ENCODE results near the gene MGAT3.

MGAT3 gene

DNA sequence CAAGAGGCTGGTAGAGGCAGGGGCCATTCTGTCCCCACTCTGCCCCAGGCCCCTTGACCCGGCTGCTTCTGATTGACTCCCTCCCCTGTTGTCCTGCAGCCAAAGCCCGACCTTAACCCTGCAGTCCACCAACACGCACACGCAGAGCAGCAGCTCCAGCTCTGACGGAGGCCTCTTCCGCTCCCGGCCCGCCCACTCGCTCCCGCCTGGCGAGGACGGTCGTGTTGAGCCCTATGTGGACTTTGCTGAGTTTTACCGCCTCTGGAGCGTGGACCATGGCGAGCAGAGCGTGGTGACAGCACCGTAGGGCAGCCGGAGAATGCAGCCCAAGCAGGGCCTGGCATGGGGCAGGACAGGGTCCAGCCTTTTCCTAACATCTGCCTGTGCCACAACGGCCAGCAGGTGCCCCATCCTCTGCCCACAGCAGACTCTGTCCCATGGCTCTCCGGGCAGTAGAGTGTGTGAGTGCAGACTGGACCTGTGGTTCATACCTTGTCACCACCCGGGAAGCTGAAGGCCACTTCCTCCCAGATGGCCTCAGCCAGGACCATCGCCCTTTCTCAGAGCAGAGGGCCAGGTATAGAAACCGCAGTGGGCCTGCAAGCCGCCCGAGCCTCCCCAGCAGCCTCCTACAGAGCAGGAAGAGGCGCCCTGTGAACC is 26.8 kb upstream of the MGAT3 start:
- DNase-seq: no peak

- no peak for DNase-seq
These were observed 26.1 kb upstream of the MGAT3 start for GRCh38 chr22:39430576-39431150.

DNA sequence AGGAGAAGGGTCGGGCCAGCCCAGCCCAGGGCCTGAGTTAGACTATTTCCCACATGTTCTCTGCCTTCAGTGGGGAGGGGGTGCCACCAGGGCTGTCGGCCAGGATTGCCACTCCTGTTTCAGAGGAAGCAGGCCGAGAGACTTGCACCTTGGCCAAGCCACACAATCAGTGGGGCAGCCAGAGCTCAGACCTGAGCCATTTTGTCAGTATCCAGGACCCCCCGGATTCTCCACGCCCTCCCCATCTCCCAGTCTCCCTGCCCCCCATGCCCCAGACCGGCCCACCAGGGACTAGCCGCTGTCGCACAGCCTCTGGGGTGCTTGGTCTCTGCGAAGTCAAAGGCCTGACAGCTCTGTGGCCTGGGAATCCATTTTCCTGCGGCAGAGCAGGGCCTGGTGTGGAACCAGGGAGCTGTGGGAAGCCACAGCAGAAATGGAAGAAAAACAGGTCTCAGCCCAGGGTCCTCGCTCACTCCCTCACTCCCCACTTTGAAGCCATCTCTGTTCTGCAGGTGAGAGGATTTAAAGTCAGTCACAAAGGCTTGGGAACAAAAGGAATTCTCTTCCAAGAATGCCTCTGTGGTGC is 25.5 kb upstream of the MGAT3 start:
- DNase-seq: no peak

GRCh38 chr22:39431821-39432251 is 25.0 kb upstream of the MGAT3 start:
- DNase-seq: no peak

- no peak for DNase-seq
These were observed 24.4 kb upstream of the MGAT3 start for GRCh38 chr22:39432361-39432811.

DNA sequence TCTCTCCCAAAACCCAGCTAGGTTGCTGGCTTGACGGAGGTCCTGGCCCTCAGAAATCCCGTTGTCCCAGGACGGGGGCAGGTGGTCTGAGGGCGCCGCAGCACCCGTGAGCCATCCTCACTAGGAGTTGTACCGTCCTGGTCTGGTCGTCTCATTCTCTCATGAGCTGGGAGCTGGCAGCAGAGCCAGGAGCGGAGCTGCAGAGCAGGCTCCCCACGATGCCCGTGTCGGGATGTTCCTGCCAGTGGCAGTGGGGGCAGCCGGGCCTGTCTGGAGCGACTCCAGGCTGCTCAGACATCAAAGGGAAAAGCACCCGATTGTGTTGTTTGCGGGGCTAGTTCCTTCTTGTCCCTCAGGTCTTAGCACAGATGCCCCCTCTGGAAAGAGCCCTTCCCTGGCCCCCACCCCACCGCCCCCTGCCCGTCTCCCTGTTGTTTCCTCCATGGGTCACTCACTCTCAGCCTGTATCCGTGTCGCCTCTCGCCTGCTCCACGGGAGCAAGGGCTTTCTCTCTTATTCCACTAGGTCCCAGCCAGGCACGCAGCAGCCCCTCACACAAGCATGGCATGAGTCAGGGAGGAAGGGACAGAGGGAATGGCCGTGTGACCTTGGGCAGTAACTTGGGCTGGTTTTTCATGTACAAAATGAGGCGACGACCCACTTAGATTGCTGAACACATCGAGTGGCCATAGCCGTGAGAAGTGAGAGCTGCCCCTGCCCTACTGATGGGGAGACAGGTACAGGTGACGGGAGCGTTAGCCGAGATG is 23.2 kb upstream of the MGAT3 start:
- DNase-seq: no peak

- no peak for DNase-seq
These were observed 22.6 kb upstream of the MGAT3 start for GRCh38 chr22:39434243-39434653.

DNA sequence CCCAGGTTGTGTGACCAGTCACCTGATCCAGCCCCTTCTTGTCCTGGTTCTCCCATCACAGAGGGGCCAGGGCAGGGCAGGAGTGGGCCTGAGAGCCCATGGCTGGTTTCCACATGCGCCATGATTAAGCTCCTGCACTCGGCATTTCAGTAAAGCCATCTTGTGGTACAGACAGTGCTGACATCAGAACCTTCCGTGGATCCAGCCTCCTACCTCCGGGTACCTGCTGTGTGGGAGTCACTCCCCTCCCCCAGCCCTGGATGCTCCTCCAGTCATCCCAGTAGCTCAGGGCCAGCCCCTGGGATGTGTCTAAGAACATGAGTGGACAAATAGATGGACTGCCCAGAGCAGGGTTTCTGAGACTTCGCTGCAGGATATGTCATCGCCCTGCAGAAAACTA is 22.1 kb upstream of the MGAT3 start:
- DNase-seq: no peak

GRCh38 chr22:39435616-39436015 is 21.2 kb upstream of the MGAT3 start:
- no peak for DNase-seq

DNA sequence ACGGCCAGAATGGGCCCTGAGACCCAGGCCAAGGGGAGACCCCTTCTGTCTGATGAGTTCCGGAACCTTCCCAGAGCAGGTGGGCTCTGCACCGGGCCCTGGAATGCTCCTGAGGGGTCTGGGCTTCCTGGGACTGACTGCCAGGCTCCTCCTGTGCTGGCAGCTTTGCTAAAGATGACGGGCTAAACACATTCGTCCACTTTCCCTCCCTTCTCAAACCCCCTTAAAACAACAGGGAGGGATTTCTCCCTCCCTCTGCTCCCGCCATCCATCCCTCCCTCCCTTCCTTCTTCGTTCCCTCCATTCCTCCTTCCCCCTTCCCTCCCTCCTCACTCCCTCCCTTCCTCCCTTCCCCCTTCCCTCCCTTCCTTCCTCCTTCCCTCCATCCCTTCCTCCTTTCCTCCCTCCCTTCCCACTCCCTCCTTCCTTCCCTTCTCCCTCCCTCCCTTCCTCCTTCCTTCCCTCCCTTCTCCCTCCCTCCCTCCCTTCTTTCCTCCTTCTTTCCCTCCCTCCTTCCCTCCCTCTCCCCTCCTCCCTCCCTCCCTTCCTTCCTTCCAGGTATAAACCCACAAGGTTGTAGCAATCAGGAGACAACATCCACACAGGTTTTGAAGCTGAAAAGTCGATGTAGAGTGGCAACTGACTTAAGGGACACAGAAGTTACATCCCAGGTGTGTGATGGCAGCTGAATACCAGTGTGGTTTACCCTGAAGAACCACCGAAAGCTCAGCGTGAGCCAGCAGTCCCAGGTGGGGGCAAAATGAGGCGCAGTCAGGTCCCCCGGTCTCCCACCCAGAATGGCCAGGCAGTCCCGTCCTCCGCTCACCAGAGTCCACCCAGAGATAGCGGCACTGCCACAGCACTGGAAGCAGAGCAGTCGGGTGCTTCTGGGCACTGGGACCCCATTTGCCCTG is 18.8 kb upstream of the MGAT3 start:
- DNase-seq: no peak

- no peak for DNase-seq
These were observed 17.6 kb upstream of the MGAT3 start for GRCh38 chr22:39439170-39439569.

- DNase-seq: no peak
These were observed 13.4 kb upstream of the MGAT3 start for GRCh38 chr22:39443398-39443797.

DNA sequence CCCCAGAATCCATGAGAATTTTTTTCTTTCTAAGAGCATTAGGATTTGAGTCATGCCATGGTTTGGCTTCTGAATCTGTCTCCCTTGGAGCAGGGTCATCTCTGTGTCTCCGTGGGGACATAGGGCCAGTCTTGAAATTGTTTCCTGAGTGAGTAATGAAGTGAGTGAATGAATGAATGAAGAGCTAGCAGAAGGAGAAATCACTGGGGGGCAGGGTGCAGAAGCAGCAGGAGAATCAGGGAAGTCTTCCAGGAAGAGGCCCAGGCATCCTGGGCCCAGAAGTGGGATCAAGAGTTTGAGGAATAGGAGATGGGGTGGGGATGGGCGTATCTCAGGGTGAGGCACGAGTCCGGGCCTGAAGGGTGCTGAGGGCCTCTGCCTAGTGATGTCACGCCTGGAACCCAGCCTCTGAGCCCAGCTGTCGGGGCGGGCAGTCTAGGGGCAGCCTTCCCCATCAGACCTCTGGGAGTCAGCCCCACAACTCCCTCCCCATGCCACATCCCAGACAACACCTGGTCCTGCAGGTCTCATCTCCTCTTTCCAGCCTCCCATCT is 12.5 kb upstream of the MGAT3 start:
- no peak for DNase-seq

- DNase-seq: no peak
These were observed 11.8 kb upstream of the MGAT3 start for GRCh38 chr22:39444937-39445465.

- DNase-seq: no peak
These were observed 11.1 kb upstream of the MGAT3 start for GRCh38 chr22:39445678-39446077.

DNA sequence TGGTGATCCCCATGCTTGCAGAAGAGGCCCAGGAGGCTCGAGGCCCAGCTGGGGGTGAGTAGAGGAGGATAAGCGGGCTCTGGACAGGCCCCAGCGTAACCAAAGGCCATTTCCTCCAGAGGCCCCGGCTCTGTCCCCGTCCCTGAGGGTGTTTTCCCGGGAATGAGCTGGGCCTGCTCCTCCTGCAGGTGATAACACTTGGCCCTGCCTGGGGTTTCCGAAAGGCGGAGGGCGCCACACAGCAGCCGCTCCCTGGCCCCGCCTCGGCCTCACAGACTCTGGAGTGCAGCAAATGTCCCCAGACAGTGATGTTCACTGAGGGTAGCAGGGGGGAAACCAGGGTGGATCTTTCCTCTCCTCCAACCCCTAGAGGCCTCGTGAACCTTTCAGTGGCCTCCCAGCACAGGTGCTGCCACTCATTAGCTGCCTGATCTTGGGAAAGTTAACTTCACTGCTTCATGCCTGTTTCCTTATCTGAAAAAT is 10.5 kb upstream of the MGAT3 start:
- no peak for DNase-seq

DNA sequence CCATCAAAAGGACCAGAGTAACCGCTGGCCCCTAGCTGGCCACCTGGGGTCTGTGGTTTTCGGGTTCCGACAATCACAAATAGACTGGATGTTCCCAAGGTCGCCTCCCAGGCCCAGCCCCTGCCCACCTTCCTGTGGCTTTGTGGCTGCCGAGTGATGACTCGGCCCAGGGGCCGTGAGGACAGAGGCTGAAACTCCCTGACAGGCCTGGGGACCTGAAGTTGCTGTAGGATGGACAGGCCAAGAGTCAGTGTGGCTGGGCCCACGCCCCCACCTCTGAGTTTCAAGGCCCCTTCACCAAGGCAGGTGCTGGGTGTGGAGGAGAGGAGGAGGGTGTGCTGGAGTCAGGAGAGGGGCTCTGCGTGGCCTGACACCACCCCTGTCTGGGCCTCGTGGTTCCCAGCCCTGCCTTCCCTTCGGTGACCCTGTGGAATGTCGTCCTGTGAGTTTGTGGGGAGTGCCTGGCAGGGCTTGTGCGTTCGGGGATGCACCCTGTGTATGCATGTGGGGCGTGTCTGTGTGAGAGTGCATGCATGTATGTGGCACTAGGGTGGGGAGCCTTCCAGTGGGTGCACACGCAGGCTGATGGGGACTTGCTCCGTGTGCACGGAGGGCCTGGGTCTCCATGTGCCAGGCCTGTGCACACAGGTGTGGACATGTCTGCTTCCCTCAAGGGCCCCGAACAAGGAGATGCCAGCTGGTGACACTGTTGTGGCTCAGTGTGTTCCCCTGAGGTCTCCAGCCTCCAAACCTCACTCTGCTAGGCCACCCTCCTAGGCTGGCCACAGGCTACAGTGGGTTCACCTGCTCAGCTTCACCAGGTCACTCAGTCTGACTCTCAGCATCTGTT is 8.4 kb upstream of the MGAT3 start:
- no peak for DNase-seq

DNA sequence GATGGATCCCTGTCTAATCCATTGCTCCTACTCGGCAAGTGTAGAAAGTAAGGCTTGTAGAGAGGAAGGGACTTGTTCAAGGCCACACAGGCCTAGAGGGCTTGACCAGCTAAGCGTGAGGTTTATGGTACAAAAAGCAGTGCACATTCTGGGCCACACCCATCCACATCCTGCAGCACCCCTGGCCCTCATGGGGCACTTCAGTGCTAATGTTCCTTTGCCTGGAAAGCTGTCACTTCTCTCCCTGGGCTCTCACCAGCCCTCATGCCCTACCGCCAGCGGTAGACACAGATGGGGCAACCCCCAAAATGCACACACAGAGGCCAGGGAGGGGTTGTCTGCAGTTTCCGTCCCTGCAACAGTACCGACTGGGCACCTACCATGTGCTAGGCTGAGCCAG is 7.1 kb upstream of the MGAT3 start:
- no peak for DNase-seq

GRCh38 chr22:39450258-39450955 is 6.4 kb upstream of the MGAT3 start:
- DNase-seq: no peak

- DNase-seq: no peak
These were observed 4.1 kb upstream of the MGAT3 start for GRCh38 chr22:39452740-39453040.
